Sigmoid colon (tissue), 7 donors: ENCODE data around the gene CMTM7. TPM values are rescaled to one million over a fixed set of nuclear protein-coding genes. Genes with fewer than 3 reads are reported as not detected.

Source experiments
- DNase-seq: peaks from one replicate; pipeline ENCODE4 v3.0.0-alpha.2; 2019
- H3K27ac ChIP-seq, 4 donors: fragments of 200-600 bp; sonication (generic); one replicate each; pipeline ENCODE4 v1.5.1; 2016 to 2019; ENCODE audit warnings: mild to moderate bottlenecking in 1 of 4
- H3K27me3 ChIP-seq, 3 donors: fragments of 200-600 bp; sonication (generic); one replicate each; pipeline ENCODE4 v1.5.1; 2019; ENCODE audit warnings: mild to moderate bottlenecking in 1 of 3
- H3K36me3 ChIP-seq, 4 donors: fragments of 200-600 bp; sonication (generic); one replicate each; pipeline ENCODE4 v1.5.1; 2016 to 2019
- H3K4me1 ChIP-seq, 4 donors: fragments of 200-600 bp; sonication (generic); one replicate each; pipeline ENCODE4 v1.5.1; 2017 to 2019
- H3K4me3 ChIP-seq, 4 donors: fragments of 200-600 bp; sonication (generic); one replicate each; pipeline ENCODE4 v1.5.1; 2017 to 2019; ENCODE audit warnings: mild to moderate bottlenecking in 2 of 4, moderate library complexity in 1 of 4
- H3K9me3 ChIP-seq, 4 donors: fragments of 200-600 bp in 3 of 4; sonication (generic) in 3 of 4; one replicate each; pipeline versions ENCODE4 v1.5.1 to v1.6.1; 2013 to 2019
- EP300 ChIP-seq, 4 donors: sonication (generic); formaldehyde crosslinking; IDR thresholded peaks; one replicate each; pipeline ENCODE4 v1.6.1; 2017; ENCODE audit warnings: antibody characterized with exemption in 4 of 4
- POLR2A ChIP-seq, 2 donors: fragments of 450-650 bp; IDR thresholded peaks; one replicate each; pipeline ENCODE4 v1.6.1; 2016; ENCODE audit warnings: antibody characterized with exemption in 2 of 2, mild to moderate bottlenecking in 2 of 2, moderate library complexity in 2 of 2
- POLR2AphosphoS5 ChIP-seq, 4 donors: sonication (generic); formaldehyde crosslinking; IDR thresholded peaks; one replicate each; pipeline ENCODE4 v1.6.1; 2017; ENCODE audit warnings: antibody characterized with exemption in 4 of 4
- WGBS, 2 donors: extraction: QIAGEN DNeasy Blood & Tissue Kit; methylation state at CpG; one replicate each; pipeline ENCODE4 v1.1.7; 2013; 5-methylcytosine and 5-hydroxymethylcytosine counted together
- intact Hi-C: fragments of 100-400 bp; cut with DNase I; formaldehyde crosslinking; loops from one replicate; pipeline ENCODE4 v1.15.1; 2023
- polyA plus RNA-seq, 3 donors: library from polyadenylated mRNA; stranded (reverse); fragments of 200-250 nt; gene quantifications; one replicate each; pipeline ENCODE4 v1.2.3, GENCODE V29; 2013
- total RNA-seq, 4 donors: library from RNA; depleted of rRNA; stranded (reverse); fragments of >200 nt; gene quantifications; one replicate each; pipeline ENCODE4 v1.1.0, GENCODE V29; 2016
- TF ChIP-seq, protein P1 (sequence below), 4 experiments: fragments of 450-650 bp in 3 of 4; fragments of 200-600 bp in 1 of 4; IDR thresholded peaks; one replicate each; pipeline ENCODE4 v1.5.1; 2016 to 2019; ENCODE audit warnings: antibody characterized with exemption in 4 of 4, mild to moderate bottlenecking in 3 of 4, moderate library complexity in 2 of 4
- donor health status: healthy with polysubstance abuse.
- donor health status: Bipolar disorder and iron deficiency.
- donor health status: healthy.

Gene CMTM7
- total and polyA plus RNA-seq, 7 donors = 3.6 to 13.3 (median 7.2) TPM

DNA sequence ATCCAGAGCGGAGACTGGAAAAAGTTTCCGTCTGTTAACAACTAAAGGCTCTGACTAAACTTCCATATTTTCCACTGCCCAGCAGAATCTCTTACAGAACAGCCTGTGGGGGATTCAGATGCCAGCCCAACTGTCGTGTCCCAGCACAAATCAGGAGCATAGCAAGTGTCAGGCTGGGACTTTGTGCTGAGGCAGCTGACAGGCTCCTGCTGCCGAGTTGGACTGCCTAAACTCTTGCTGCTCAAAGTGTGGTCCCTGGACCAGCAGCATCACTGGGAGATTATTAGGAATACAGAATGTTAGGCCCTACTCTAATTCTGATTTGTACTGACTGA is 31.2 kb upstream of the CMTM7 start:
- intact Hi-C loops = no loop called here
- TF ChIP-seq, protein P1, sequence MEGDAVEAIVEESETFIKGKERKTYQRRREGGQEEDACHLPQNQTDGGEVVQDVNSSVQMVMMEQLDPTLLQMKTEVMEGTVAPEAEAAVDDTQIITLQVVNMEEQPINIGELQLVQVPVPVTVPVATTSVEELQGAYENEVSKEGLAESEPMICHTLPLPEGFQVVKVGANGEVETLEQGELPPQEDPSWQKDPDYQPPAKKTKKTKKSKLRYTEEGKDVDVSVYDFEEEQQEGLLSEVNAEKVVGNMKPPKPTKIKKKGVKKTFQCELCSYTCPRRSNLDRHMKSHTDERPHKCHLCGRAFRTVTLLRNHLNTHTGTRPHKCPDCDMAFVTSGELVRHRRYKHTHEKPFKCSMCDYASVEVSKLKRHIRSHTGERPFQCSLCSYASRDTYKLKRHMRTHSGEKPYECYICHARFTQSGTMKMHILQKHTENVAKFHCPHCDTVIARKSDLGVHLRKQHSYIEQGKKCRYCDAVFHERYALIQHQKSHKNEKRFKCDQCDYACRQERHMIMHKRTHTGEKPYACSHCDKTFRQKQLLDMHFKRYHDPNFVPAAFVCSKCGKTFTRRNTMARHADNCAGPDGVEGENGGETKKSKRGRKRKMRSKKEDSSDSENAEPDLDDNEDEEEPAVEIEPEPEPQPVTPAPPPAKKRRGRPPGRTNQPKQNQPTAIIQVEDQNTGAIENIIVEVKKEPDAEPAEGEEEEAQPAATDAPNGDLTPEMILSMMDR (IDR thresholded peaks at IDR 0.05) = no peak
- TF ChIP-seq POLR2AphosphoS5 (IDR thresholded peaks at IDR 0.05) (no peak), EP300 (IDR thresholded peaks at IDR 0.05) (no peak), POLR2A (IDR thresholded peaks at IDR 0.05) (no peak)
- Histone ChIP-seq H3K36me3 (no peaks in the 10 kb centered on the region), H3K9me3 (no peaks in the 10 kb centered on the region), H3K27me3 (no peaks in the 10 kb centered on the region), H3K27ac (no peak overlapping the region), H3K4me3 (no peak overlapping the region), H3K4me1 (no peaks in the 10 kb centered on the region)
- 81% methylated on average over 4 of the region's 4 CpGs for WGBS, 2 donors
- no peak for DNase-seq

DNA sequence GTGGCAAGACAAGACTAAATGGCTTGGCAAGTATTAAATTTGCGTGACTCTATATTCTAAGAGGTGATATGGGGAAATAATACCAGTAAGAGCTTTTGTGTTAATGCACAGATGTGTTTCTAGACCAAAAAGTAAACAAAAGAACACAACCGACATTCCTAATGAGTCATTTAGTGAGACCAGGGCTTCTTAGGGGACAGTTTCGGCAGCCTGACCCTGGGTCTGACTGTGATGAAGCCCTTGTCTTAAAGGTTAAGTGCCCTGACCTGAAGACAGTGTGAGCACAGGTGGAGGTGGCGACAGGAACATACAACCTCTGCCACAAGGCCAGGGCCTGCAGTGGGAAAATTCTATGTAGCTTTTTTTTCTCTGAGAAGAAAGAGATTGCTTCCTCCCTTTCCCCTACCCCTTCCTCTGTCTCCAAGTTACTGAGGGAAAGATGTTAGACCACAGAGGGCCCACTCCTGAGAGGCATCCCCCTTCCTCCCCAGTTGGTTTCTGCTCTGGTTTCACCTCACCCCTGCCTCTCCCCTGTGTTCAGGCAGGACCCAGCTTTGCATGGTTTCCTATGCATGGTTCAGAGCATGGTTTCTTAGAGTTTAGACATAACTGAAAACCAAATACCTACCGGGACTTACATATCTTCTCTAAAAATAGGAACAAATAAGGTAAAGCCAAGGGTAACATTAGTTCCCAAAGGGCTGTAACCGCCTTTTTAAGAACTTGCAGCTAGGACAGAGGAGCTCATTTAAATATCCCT is 24.8 kb upstream of the CMTM7 start:
- Histone ChIP-seq H3K36me3 (no peaks in the 10 kb centered on the region), H3K4me3 (no peak overlapping the region), H3K9me3 (no peaks in the 10 kb centered on the region), H3K4me1 (no peaks in the 10 kb centered on the region), H3K27ac (no peak overlapping the region), H3K27me3 (no peaks in the 10 kb centered on the region)
- no peak for DNase-seq
- 60 to 88% methylated on average over 6 of the region's 6 CpGs for WGBS, 2 donors
- TF ChIP-seq EP300 (IDR thresholded peaks at IDR 0.05) (no peak), POLR2A (IDR thresholded peaks at IDR 0.05) (no peak), POLR2AphosphoS5 (IDR thresholded peaks at IDR 0.05) (no peak)
- TF ChIP-seq, protein P1 (IDR thresholded peaks at IDR 0.05) = no peak
- intact Hi-C loops = no loop called here

DNA sequence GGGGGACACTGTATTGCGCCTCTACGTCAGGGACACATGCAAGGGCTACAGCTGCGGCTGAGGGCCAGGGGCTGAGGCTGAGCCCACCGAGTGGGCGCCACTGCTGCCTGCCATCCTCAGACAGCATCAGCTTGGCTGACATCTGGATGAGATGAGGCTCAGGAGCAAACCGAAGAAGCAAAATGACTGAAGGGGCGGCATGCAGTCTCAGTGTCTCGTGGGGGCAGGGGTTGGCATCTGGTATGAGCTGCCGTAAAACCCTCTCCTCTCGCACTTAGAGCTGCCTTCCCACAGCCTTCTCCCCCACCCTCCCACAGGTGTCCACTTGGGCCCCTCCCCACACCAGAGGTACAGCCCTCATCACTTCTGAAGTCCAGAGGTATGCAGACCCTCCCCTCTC is 24.2 kb upstream of the CMTM7 start:
- no peak overlapping the region for H3K4me3 ChIP-seq
- WGBS, 2 donors = 82 to 96% methylated on average over 10 of the region's 10 CpGs
- intact Hi-C loops = no loop called here

GRCh38 chr3:32371461-32372212 is 20.0 kb upstream of the CMTM7 start:
- DNase-seq = no peak
- Histone ChIP-seq H3K27ac (no peak overlapping the region), H3K9me3 (no peaks in the 10 kb centered on the region), H3K4me1 (no peaks in the 10 kb centered on the region), H3K4me3 (no peak overlapping the region), H3K27me3 (no peaks in the 10 kb centered on the region), H3K36me3 (no peaks in the 10 kb centered on the region)
- WGBS, 2 donors = 58 to 92% methylated on average over 7 of the region's 7 CpGs
- TF ChIP-seq POLR2A (IDR thresholded peaks at IDR 0.05) (no peak), POLR2AphosphoS5 (IDR thresholded peaks at IDR 0.05) (no peak), EP300 (IDR thresholded peaks at IDR 0.05) (no peak)
- TF ChIP-seq, protein P1 (IDR thresholded peaks at IDR 0.05) = no peak
- intact Hi-C loops = loop anchor here (10.0 kb wide), 1 partner anchor 53 kb away; no protein-coding TSS in a partner anchor

More for the DNA sequence above, 24.2 kb upstream of the CMTM7 start:
- TF ChIP-seq EP300 (IDR thresholded peaks at IDR 0.05) = no peak
- TF ChIP-seq POLR2A (IDR thresholded peaks at IDR 0.05) = no peak
- TF ChIP-seq, protein P1 (IDR thresholded peaks at IDR 0.05) = no peak
- no peak for TF ChIP-seq POLR2AphosphoS5 (IDR thresholded peaks at IDR 0.05)
- no peak for DNase-seq
- no peaks in the 10 kb centered on the region for H3K27me3 ChIP-seq
- no peaks in the 10 kb centered on the region for H3K36me3 ChIP-seq
- no peaks in the 10 kb centered on the region for H3K9me3 ChIP-seq
- no peaks in the 10 kb centered on the region for H3K4me1 ChIP-seq
- no peak overlapping the region for H3K27ac ChIP-seq
